GM20000 (cell line): ENCODE results near the gene DCX.
A peak's percentile ranks its signal among the peaks of the same experiment; 100 is the strongest.

Experiments
- DNase-seq: peaks from one replicate; pipeline ENCODE4 v3.0.0; 2012; ENCODE audit warnings: low spot score
- TF ChIP-seq, protein P1 (sequence below): IDR thresholded peaks from 2 replicates; pipeline ENCODE4 v1.5.1; 2012; ENCODE audit warnings: mild to moderate bottlenecking, control low read depth; ENCODE audit errors: extremely low read depth, missing control alignments

The DCX gene

GRCh38 chrX:111411983-111412382 lies at the start of gene DCX:
Gene DCX (minus strand): TSS chrX:111412192. CDS start chrX:111410398, 1,794 bp downstream.
- TF ChIP-seq, protein P1, sequence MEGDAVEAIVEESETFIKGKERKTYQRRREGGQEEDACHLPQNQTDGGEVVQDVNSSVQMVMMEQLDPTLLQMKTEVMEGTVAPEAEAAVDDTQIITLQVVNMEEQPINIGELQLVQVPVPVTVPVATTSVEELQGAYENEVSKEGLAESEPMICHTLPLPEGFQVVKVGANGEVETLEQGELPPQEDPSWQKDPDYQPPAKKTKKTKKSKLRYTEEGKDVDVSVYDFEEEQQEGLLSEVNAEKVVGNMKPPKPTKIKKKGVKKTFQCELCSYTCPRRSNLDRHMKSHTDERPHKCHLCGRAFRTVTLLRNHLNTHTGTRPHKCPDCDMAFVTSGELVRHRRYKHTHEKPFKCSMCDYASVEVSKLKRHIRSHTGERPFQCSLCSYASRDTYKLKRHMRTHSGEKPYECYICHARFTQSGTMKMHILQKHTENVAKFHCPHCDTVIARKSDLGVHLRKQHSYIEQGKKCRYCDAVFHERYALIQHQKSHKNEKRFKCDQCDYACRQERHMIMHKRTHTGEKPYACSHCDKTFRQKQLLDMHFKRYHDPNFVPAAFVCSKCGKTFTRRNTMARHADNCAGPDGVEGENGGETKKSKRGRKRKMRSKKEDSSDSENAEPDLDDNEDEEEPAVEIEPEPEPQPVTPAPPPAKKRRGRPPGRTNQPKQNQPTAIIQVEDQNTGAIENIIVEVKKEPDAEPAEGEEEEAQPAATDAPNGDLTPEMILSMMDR, result no peak
- DNase-seq, result no peak

DNA sequence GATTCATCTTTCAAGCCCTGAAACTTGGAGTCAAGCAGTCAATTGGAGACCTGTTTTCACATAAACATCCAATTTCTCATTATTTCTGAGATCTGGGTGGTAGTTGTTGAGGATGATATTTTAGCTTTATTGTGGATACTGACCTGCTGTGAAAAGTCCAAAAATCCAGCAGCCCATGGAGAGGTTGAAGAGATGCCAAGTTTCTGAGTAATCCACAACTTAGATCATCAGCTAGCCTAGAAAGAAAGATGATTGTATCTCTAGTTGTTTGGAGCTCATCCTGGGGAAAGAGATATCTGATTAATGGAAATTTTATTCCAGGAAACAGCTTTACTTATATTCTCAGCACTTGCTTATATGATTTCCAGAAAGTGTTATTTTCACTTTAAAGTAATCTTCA lies 48.6 kb upstream of the DCX start:
- TF ChIP-seq, protein P1, result no peak
- no peak for DNase-seq

GRCh38 chrX:111447298-111447697 lies 35.3 kb upstream of the DCX start:
- DNase-seq, result peak; percentile 0
- TF ChIP-seq, protein P1, result no peak

DNA sequence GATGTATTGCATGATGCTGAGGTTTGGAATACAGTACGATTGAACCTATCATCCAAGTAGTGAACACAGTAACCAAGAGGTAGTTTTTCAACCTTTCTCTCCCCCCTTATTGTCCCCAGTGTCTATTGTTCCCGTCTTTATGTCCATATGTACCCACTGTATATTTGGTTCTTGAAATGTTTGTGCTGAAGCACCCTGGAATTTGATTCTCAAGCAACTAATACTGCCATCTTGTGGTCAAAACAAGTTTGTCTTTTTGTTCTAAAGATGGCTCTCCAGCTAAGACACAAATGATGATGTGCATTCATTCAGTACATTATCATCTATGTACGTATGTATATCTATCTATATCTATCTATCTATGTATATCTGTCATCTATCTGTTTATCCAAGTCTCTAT lies 33.5 kb upstream of the DCX start:
- TF ChIP-seq, protein P1, result no peak

GRCh38 chrX:111444881-111445280 lies 32.9 kb upstream of the DCX start:
- no peak for DNase-seq
- TF ChIP-seq, protein P1, result no peak

More for the DNA sequence above, 33.5 kb upstream of the DCX start:
- peak; percentile 2 for DNase-seq

- no peak for DNase-seq
- TF ChIP-seq, protein P1, result no peak
Observed at GRCh38 chrX:111443946-111444345, 32.0 kb upstream of the DCX start.

GRCh38 chrX:111442791-111443190 lies 30.8 kb upstream of the DCX start:
- no peak for DNase-seq

More at GRCh38 chrX:111442791-111443190, 30.8 kb upstream of the DCX start:
- TF ChIP-seq, protein P1, result no peak
